HG02840 (cell line): ENCODE results near the gene FIGNL1.
A peak's percentile ranks its signal among the peaks of the same experiment; 100 is the strongest.

Experiments used
- ATAC-seq: cut with Tn5 transposase; IDR thresholded peaks from one replicate; pipeline ENCODE4 v1.9.1; 2021; ENCODE audit warnings: mild to moderate bottlenecking, moderate library complexity, moderate number of reproducible peaks; ENCODE audit not compliant: unreplicated experiment, low FRiP score

FIGNL1 gene, protein sequence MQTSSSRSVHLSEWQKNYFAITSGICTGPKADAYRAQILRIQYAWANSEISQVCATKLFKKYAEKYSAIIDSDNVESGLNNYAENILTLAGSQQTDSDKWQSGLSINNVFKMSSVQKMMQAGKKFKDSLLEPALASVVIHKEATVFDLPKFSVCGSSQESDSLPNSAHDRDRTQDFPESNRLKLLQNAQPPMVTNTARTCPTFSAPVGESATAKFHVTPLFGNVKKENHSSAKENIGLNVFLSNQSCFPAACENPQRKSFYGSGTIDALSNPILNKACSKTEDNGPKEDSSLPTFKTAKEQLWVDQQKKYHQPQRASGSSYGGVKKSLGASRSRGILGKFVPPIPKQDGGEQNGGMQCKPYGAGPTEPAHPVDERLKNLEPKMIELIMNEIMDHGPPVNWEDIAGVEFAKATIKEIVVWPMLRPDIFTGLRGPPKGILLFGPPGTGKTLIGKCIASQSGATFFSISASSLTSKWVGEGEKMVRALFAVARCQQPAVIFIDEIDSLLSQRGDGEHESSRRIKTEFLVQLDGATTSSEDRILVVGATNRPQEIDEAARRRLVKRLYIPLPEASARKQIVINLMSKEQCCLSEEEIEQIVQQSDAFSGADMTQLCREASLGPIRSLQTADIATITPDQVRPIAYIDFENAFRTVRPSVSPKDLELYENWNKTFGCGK

DNA sequence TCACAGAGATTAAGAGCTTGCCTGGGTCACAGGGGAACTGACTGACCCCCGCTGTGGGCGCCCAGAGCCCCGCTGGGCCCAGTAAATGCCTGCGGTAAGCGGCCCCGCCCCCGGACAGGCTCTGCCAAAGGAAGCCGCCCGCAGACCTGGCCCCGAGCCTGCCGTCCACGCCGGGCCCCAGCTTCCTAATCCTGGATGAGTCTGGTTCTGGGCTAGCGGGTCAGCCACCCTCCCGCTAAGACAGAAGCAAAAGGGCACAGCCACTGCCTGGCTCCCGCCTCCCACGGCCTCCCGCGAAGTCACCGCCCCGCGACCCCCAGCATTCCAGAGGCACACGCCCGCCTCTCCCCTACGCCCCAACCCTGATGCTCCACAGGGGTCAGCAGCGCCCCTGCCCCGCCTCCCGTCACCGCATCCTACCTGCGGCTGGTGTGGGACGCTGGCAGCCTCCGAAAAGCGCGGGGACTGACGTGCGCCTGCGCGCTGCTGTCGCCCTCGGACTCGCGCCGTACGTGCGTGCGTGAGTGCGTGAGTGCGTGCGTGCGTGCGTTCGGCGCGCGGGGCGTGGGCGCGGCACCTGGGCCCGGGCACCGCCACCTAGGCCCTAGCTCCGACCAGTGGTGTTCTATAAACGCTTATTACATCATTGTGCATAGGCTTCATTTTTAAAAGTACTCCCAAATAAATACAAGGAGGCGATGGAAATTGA is at the start of gene FIGNL1:
Gene FIGNL1 (minus strand): TSS at position 470 of the 709 bp plus-strand sequence. CDS start 3,063 bp downstream, outside the sequence.
- peak; percentile 81 for ATAC-seq

DNA sequence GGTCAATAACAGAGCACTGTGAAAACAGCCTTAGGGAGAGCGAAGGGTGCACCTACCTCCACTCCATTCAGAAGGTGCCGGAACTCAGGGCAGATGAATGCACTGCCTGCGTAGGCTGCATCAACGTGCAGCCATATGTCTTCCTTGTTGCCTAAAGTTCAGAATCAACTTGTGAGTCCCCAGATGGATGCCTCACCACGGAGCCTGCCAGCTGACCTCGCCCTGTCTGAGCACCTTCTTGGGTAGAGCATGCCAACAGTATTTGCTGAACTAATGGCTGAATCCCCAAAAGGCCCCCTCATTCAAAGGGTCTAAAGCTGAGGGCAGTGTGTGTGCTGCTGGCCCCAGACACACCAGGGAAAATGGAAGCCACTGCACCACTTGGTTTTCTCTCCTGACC is 48.9 kb upstream of the FIGNL1 start:
- ATAC-seq = no peak

DNA sequence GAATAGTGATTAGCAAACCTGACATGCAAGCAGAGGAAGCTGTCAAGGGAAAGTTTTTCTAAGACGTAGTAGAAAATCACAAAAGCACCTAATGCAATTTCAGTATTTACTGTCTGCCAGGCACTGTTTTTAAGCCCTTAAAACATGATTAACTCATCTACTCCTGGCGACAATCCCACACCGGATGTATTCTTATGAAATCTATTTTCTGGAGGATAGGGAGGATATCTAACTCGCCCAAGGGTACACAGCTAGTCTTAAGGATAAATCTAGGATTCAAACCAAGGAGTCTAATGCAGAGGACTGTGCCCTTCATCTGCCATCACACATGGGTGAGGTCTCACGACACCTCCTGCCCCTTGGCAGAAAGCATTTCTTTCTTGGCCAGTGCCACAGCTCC is 47.8 kb upstream of the FIGNL1 start:
- no peak for ATAC-seq

DNA sequence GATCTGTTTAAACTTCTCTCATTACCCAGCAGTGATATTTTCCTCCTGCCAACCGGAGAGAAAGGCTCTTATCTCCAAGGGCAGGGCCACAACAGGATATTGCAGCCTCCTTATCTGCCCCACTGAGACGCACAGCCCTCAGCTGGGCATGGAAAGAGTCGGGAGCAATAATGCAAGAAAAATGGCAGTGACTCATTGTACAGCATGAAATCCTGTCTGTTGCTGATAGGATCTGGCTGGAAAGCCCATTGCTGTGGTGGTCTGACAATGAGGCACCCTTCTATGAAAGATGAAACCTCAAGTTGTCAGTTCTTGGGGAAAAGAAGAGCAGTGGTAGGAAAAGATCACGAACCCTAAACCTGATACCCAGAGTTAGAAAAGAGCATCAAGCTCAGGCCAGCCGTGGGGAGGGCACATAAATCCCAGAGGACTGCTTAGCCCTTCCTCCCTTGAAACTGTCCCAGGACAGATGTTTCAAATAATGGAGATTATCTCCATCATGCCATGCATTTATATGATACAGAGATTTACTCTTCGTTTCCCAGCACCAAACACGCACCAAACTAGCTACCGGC is 47.0 kb upstream of the FIGNL1 start:
- no peak for ATAC-seq

DNA sequence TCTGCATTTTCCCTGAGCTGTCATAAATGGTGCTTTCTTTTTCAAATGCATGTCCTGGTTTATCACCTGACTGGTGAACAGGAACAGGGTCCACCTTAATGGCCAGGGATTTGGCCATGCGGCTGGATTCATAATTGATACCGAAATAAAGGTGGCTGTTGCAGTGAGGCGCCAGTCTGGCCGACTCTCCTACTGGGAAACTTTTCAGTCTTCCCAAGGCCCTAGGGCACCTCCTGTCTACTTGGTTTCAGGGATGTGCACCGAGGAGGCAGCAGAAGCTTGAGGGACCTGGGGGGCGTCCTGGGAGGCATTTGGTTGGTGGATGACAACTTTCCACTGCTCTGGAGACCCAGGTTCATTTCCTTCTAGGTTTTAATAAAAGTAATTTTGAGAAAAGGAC is 46.4 kb upstream of the FIGNL1 start:
- no peak for ATAC-seq

DNA sequence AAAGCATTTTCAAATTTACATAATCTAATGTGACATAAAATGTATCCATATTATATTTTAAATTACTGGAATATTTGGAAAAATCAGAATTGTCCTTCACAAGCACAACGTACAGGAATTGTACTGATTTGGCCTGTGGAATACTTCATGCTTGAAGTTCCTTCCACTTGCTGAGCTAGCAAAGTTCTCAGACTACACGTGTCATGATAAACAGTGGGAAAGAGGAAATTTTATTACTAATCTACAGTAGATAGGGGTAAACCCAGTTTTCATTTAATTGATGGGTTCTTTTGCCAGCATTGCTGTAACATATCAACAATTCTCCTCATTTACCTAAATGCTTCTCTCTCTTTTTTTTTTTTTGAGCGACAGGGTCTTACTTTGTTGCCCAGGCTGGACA is 45.6 kb upstream of the FIGNL1 start:
- no peak for ATAC-seq

DNA sequence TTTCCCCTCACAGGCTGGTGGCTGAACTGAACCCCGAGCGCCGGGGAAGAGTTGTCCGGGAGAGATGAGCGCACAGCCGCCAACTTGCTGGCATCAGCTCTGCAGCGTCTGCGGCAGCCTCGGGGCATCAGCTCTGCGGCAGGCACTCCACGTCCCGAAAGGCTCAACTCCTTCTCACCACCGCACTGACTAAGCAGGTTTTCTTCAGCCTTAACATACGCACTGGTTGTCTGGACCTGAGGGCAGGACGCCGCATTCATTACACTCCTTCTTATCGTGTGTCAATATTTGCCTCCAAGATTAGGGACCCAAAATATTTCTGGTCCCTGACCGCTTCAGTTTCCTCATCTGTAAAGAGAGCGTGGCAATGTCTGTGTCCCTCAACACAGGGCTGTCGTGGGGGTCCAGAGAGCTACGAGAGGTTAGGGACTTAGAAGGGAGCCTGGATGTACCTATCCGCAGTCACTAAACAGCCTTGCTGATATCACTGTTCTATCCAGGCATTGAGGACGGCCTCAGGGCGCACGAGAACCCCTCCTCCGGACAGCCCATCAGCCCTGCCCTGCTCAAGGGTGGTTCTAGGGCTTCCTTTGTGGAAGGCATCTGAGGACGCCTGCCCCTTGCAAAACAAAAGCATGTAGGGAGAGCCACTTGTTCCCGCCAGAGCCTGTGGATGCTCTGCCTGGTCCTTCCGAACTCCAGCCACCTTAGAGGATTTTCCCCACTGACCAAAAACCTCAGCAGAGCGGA is 42.8 kb upstream of the FIGNL1 start:
- ATAC-seq = no peak

DNA sequence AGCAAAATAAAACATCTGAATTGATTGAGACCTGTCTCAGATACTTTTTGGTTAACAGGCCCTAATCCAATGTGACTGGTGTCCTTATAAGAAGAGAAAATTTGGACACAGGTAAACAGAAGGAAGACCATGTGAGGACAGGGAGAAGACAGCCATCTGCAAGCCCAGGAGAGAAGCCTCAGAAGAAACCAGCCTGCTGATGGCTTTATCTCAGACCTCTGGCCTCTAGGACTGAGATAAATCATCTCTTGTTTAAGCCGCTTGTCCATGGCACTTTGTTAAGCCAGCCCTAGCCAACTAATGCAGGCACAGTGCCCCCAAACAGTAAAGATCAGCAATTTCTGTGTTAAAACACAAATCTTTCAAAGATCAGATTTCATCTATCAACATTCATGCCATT is 41.8 kb upstream of the FIGNL1 start:
- ATAC-seq = no peak

DNA sequence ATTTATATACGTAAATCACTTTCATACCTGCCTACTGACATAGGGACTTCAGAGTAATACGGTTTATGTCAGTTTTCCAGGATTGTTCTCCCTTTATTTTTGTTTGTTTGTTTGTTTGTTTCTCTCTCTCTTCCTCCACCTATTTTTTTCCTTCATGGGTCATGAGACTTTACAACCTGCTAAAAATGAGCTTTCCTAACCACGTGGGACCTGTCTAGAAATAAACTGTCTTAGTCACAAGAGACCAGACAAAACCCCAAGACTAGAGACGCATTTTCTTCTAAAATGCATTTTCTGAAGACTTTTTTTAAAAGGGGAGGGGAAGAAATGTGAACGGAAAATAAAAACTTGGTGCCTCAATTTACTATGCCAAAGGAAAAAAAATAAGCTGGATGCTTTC is 41.1 kb upstream of the FIGNL1 start:
- ATAC-seq = no peak

DNA sequence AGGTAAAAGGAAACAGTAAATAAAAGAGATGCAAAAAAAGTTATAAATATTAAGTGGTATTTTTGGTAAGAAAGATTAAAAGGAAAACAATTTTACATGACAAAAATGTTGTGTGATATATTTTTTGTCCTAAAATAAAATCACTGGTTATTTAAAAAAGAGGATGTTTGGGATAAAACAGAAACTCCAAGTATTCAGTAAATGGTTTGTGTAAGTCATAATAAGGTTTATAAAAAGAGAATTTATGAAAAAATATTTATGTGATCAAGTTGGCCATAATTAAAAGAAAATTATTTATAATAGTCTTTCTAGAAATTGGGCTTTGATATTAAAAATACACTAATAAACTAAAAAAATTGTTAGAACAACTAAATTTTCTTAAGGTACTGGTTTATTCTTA is 38.2 kb upstream of the FIGNL1 start:
- ATAC-seq = no peak

DNA sequence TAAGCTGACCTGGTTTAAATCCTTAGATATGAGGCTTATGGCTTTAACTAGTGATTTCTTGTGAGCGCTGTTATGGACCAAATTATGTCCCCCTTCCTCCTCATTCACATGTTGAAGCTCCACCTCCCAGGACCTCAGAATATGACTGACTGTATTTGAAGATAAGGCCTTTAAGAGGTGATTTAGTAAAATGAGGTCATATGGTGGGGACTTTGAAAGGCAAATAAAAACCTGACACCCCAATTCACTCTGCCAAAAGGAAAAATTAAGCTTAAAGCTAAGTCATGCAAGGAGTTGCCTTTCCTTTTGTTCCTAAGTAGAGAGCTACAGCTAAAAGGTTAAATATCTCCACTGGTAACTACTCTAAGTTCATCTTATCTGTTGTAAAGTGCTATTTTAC is 36.4 kb upstream of the FIGNL1 start:
- ATAC-seq = no peak

DNA sequence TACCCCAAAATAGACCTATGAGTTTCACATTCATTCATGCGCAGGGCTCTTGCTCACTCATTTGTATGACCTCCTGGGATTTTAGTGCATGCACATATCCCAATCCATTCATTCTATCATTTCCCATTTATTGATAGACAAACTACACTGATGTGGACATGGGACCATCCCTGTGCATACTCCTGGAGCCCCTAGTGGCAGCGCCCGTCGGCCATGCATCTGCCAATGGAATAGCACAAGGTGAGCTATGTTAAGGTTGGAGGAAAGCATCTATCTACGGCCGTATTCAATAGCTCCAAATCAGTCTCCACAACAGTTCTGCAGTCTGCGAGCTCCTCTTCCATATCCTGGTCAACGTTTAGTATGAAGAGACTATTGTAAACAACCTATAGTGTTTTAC is 31.7 kb upstream of the FIGNL1 start:
- ATAC-seq = no peak

DNA sequence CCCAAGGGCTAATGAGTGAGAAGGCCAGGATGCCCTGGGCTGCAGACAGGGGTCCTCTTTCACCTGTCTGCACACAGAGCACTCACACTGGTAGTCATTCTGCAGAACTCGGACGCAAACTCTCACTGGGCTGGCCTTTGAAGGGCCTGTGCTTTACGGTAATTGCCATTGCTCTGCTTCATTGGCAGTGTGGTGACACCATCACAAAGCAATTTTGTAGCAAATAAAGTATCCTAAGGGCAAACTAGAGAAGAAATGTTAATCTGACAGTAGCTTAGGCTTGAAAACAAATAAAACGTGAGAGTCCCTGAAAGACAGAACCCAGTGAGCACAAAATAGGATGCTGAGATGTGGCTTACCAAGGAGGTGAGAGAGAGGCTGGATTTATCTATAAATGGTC is 30.6 kb upstream of the FIGNL1 start:
- ATAC-seq = no peak

DNA sequence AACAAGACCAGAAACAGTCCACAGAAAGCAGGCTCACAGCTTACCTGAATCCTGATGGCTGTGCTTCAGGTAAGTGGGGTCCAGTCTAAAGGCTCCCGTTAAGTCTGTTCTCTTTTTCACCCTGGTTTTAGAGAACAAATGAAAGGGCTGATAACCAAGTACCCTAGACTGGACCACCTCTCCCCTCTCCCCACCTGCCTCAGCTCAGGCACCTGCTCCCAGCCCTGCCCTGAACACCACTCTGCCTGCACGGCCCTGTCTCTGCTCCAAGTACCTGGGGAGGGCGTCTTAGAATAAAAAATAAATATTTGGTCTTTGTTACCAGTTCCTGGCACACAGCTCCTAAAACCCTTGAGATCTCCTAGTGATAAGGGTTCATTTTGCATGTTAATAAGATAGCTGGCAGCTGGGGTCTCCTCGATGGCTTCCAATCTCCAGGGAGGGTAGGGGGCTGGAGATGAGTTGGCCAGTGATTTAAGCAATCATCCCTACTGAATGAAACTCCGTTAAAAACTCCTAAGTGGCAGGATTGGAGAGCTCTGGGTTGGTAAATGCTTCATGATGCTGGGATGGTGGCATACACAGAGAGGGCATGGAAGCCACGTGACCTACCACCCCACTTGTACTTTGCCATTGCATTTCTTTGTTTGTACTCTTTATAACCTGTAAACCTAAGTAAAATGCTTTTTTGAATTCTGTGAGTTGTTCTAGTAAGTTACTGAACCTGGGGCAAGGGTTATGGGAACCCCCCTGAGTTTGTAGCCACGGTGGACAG is 29.8 kb upstream of the FIGNL1 start:
- no peak for ATAC-seq

DNA sequence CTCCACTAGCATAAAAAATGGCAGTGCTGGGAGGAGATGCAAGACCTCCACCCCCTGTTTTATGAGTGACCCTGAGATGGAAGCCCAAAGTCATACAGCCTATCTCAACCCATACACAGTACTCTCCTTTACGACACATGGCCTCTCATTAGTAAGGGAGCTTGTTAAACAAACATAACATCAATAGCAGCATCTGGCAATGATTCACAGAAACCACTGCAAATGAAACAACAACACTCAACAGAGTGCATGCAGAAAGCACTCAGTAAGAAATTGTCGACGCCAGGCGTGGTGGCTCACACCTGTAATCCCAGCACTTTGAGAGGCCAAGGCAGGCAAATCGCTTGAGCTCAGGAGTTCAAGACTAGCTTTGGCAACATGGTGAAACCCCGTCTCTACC is 27.5 kb upstream of the FIGNL1 start:
- ATAC-seq = no peak

DNA sequence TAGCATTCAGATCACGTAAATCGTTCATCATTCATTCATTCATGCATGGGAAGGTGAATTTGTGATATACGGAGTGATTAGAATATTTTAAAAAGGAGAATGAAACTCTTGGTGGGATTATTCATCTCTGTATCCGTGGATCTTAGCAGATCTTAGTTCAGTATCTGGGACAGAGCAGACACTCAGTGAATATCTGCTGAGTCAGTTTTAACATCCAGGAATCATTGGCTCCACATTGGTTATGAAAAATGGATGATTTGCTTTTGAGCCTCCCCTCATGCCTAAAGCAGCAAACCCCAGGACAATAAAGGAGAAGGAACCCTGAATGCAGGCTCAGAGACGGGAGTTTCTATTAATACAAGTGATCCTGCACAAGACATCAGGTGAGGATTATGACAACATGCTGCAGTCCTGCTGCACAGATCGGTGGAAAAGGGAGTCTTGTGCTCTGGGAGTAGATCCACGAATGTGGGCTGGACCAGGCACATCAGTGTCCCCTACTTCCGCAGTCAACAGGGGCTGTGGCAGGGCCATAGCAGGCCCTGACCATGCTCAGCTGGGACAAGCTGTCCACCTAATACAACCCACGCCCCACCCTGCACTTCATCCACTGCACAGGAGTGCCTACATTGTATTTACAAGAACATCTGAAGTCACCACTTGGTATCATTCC is 26.9 kb upstream of the FIGNL1 start:
- ATAC-seq = no peak

DNA sequence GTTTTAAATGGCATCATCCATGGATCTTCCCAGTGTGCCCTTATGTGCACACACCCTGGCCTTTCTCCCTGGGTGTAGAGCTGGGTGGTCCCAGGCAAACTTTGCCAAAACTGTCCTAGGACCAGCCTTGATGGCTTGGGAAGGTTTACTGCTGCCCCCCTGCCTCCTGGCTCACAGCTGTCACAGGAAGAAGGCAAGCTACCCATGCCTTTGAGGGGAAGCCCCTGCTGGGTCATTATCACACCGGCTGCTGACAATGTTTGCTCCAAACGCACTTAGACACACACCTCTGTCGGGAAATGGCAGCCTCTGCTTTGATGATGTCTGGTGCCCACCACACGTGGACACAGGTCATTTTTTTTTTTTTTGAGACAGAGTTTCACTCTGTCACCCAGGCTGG is 25.2 kb upstream of the FIGNL1 start:
- ATAC-seq = no peak

DNA sequence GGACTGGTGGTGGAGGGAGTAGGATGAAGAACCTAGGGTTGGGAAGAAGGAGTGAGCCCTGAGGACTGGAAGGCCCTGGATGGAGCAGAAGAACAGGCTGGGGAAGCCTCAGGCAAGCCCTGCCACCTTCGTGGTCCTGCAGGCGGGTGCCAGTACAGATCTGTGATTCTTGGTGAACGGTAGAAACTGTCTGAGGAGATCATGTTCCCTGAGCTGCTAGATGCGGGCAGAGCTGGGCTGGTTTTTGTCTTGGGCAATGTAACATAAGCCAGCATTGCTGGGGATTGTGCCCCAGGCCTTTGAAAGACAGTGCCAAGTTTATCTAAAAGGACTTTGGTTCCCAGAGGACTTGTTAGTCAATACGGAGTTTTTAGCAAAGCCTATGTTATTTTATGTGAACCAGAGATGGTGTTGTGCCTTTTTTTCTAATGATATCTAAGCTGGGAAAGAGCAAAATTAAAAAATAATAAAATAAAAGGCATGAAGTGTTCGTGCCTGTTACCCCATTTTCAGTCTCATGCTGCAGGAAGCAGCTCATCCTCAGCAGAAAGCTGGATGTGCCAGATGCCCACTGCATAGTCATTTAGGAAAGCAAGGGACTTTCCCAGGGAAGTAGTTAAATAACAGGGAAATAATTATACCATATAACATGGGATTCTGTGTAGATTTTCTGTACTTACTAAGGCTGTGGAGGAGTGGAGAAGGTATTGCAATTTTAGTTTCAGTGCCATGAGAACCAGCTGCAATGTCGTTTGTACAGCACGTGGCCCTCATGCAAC is 24.4 kb upstream of the FIGNL1 start:
- ATAC-seq = no peak
